K562 (cell line): ENCODE measurements around the gene GNG7.

Source experiments
- CHCHD3 ChIP-seq: fragments of 250-450 bp; sonication (Bioruptor Pico); IDR thresholded peaks from 2 replicates; pipeline ENCODE4 v2.1.2; 2022; ENCODE audit warnings: mild to moderate bottlenecking
- CHD4 ChIP-seq: fragments of 200-600 bp; sonication (generic); IDR thresholded peaks from 3 replicates; pipeline ENCODE4 v1.6.1; 2012; ENCODE audit warnings: low read depth, mild to moderate bottlenecking, mixed read lengths, low read length, inconsistent platforms; ENCODE audit not compliant: insufficient read depth, insufficient replicate concordance, poor library complexity, severe bottlenecking
- EZH2 ChIP-seq: IDR thresholded peaks from 2 replicates; pipeline ENCODE4 v1.6.1; 2012; ENCODE audit warnings: low read depth, mild to moderate bottlenecking, inconsistent platforms, low read length, borderline replicate concordance
- GABPA ChIP-seq: fragments of 200-800 bp; sonication (Bioruptor generic); conservative IDR thresholded peaks from 2 replicates; pipeline ENCODE4 v1.6.1; 2016; ENCODE audit warnings: low read depth, missing genetic modification characterization, missing compliant biosample characterization
- GABPB2 ChIP-seq: fragments of 250-450 bp; sonication (Bioruptor Pico); conservative IDR thresholded peaks from 2 replicates; pipeline ENCODE4 v1.5.1; 2021; ENCODE audit warnings: mild to moderate bottlenecking
- GTF2B ChIP-seq: IDR thresholded peaks from 2 replicates; pipeline ENCODE4 v1.6.1; 2011; ENCODE audit not compliant: insufficient read length; ENCODE audit errors: extremely low read depth
- GTF2F1 ChIP-seq: IDR thresholded peaks from 2 replicates; pipeline ENCODE4 v1.6.1; 2011; ENCODE audit warnings: low read depth, low read length, improper control_type of control experiment
- HMBOX1 ChIP-seq: sonication (generic); IDR thresholded peaks from 2 replicates; pipeline ENCODE4 v1.6.1; 2016
- NR0B1 ChIP-seq: fragments of 450-650 bp; IDR thresholded peaks from one replicate; pipeline ENCODE4 v1.6.1; 2018; ENCODE audit warnings: mild to moderate bottlenecking, moderate library complexity; ENCODE audit not compliant: partially characterized antibody
- NR2C2 ChIP-seq, 2 experiments: fragments of 200-800 bp in 1 of 2; sonication (Bioruptor generic) in 1 of 2; sonication (generic) in 1 of 2; formaldehyde crosslinking in 1 of 2; IDR thresholded peaks; 2 replicates each; pipeline versions ENCODE4 v1.6.1 to v1.8.0; 2016 to 2022; ENCODE audit warnings: mild to moderate bottlenecking in 1 of 2, missing compliant biosample characterization in 1 of 2, missing genetic modification characterization in 1 of 2, missing genetic modification reagents in 1 of 2
- POLR2AphosphoS2 ChIP-seq: IDR thresholded peaks from 2 replicates; pipeline ENCODE4 v1.6.1; 2012; ENCODE audit warnings: low read length, improper control_type of control experiment
- SMC3 ChIP-seq: conservative IDR thresholded peaks from 2 replicates; pipeline ENCODE4 v1.6.1; 2011; ENCODE audit warnings: low read depth, low read length, improper control_type of control experiment; ENCODE audit not compliant: insufficient read depth
- SREBF2 ChIP-seq: sonication (generic); formaldehyde crosslinking; IDR thresholded peaks from 2 replicates; pipeline ENCODE4 v1.4.0; 2020; ENCODE audit warnings: mild to moderate bottlenecking, missing genetic modification reagents

- TF ChIP-seq POLR2AphosphoS2 (no peak), CHD4 (no peak), NR0B1 (no peak), GTF2F1 (no peak), NR2C2 (CRISPR knock-in tag; IDR thresholded peaks at IDR 0.05) (no peak), NR2C2 (tag; IDR thresholded peaks at IDR 0.05) (no peak), GABPB2 (CRISPR knock-in tag) (no peak), GABPA (tag) (no peak), HMBOX1 (no peak), SMC3 (no peak), EZH2 (no peak), CHCHD3 (CRISPR knock-in tag) (no peak), GTF2B (no peak), SREBF2 (CRISPR knock-in tag) (no peak)
Observed at GRCh38 chr19:2462635-2463421, 239.7 kb downstream of the GNG7 start.
